ENCODE results near the gene TMC1. TPM values are rescaled to one million over a fixed set of nuclear protein-coding genes. Genes with fewer than 3 reads are reported as not detected.

Gene TMC1
- total RNA-seq, 2 donors from 2014 or later = 0.29 to 0.42 TPM

GRCh38 chr9:72596451-72597180, 75.2 kb downstream of the TMC1 start:
- intact Hi-C loops (cut with DNase I) = loop anchor here (10.0 kb wide), 2 partner anchors 122 to 228 kb away; no protein-coding TSS in a partner anchor
- Histone ChIP-seq H3K4me1 (no peaks in the 10 kb centered on the region), H3K4me3 (no peak overlapping the region), H3K27me3 (no peaks in the 10 kb centered on the region), H3K27ac (no peak overlapping the region), H3K9ac (ENCODE audit: low read depth in 2 of 2, low read length in 2 of 2) (no peak overlapping the region), H3K36me3 (no peaks in the 10 kb centered on the region), H3K9me3 (no peaks in the 10 kb centered on the region)
- no peak for TF ChIP-seq CTCF (IDR thresholded peaks at IDR 0.05)
- no peak for DNase-seq

- Histone ChIP-seq H3K27ac (no peak overlapping the region), H3K9me3 (no peaks in the 10 kb centered on the region), H3K27me3 (no peaks in the 10 kb centered on the region), H3K4me3 (no peak overlapping the region), H3K9ac (ENCODE audit: low read depth in 2 of 2, low read length in 2 of 2) (no peak overlapping the region), H3K36me3 (no peaks in the 10 kb centered on the region), H3K4me1 (no peaks in the 10 kb centered on the region)
- no peak for DNase-seq
- no peak for TF ChIP-seq CTCF (IDR thresholded peaks at IDR 0.05)
- intact Hi-C loops (cut with DNase I) = loop anchor here (10.0 kb wide), 2 partner anchors 122 to 228 kb away; no protein-coding TSS in a partner anchor
These were observed 75.7 kb downstream of the TMC1 start for GRCh38 chr9:72597181-72597517.

GRCh38 chr9:72597601-72598000, 76.2 kb downstream of the TMC1 start:
- intact Hi-C loops (cut with DNase I) = loop anchor here (10.0 kb wide), 2 partner anchors 123 to 227 kb away; no protein-coding TSS in a partner anchor

GRCh38 chr9:72598639-72599038, 77.2 kb downstream of the TMC1 start:
- H3K27ac ChIP-seq = no peak overlapping the region
- no peaks in the 10 kb centered on the region for H3K4me1 ChIP-seq
- no peaks in the 10 kb centered on the region for H3K27me3 ChIP-seq
- no peak overlapping the region for H3K4me3 ChIP-seq
- DNase-seq = no peak
- H3K36me3 ChIP-seq = no peaks in the 10 kb centered on the region
- TF ChIP-seq CTCF (IDR thresholded peaks at IDR 0.05) = no peak
- intact Hi-C loops (cut with DNase I) = loop anchor here (10.0 kb wide), 2 partner anchors 124 to 226 kb away; no protein-coding TSS in a partner anchor
- no peaks in the 10 kb centered on the region for H3K9me3 ChIP-seq
- H3K9ac ChIP-seq (ENCODE audit: low read depth in 2 of 2, low read length in 2 of 2) = no peak overlapping the region

More at GRCh38 chr9:72597601-72598000, 76.2 kb downstream of the TMC1 start:
- Histone ChIP-seq H3K27ac (no peak overlapping the region), H3K36me3 (no peaks in the 10 kb centered on the region), H3K9ac (ENCODE audit: low read depth in 2 of 2, low read length in 2 of 2) (no peak overlapping the region), H3K9me3 (no peaks in the 10 kb centered on the region), H3K4me1 (no peaks in the 10 kb centered on the region), H3K27me3 (no peaks in the 10 kb centered on the region), H3K4me3 (no peak overlapping the region)
- DNase-seq = no peak
- no peak for TF ChIP-seq CTCF (IDR thresholded peaks at IDR 0.05)

- no peaks in the 10 kb centered on the region for H3K4me1 ChIP-seq
- intact Hi-C loops (cut with DNase I) = loop anchor here (5.0 to 10.0 kb wide), 3 partner anchors 78 to 225 kb away; partner anchors contain the start of gene TMC1
- TF ChIP-seq CTCF (IDR thresholded peaks at IDR 0.05) = no peak
These were observed 78.6 kb downstream of the TMC1 start for GRCh38 chr9:72599874-72600534.

More at GRCh38 chr9:72599874-72600534, 78.6 kb downstream of the TMC1 start:
- Histone ChIP-seq H3K4me3 (no peak overlapping the region), H3K9ac (ENCODE audit: low read depth in 2 of 2, low read length in 2 of 2) (no peak overlapping the region), H3K27ac (no peak overlapping the region), H3K9me3 (no peaks in the 10 kb centered on the region), H3K27me3 (no peaks in the 10 kb centered on the region), H3K36me3 (no peaks in the 10 kb centered on the region)
- DNase-seq = no peak
